ENCODE measurements around the gene POPDC3. TPM values are rescaled to one million over a fixed set of nuclear protein-coding genes. Genes with fewer than 3 reads are reported as not detected.
A peak's percentile ranks its signal among the peaks of the same experiment; 100 is the strongest.

The POPDC3 gene
- total RNA-seq, 4 donors from 2014 or later = 0.35 to 0.79 TPM; not detected in 2

DNA sequence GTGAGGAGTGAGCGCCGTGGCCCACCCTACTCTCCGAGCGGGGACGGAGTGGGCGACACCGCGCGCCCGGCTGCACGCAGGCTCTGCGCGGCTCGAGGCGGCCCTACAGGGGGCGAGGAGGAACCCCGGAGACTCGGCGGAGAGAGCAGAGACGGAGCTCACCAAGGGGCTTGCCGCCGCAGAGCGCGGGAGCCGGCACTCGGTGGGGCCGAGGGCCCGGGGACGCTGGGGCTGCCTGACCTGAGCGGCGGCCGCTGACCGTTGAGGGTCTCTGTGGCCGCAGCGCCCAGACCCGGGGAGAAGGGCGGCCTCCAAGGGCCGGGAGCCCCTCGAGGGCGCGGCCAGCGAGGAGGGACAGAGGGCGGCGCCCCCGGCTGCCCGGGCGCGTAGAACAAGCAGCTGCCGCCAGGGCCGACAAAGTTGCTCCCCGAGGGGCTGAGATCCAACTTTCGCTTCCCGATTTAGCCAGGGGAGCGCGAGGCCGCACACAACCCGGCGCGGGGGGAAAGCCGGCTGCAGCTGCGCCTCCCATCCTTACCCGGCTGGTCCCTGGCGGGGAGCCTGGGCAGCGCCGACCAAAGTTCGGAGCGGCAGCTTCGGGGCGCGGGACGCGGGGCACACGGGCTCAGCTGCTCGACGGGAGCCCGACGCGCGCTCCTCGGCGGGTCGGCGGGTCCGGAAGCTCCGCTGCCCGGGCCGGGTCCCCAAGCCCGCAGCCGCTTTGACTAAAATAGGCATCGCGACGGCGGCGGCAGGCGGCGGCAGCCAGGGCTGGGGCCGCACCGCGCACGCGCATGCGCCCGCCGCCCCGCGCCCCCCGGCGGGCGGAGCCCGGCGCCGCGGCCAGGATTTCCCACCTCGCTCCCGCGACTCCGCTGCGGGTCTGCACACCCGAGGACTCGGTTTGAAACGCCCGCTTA lies 43.1 kb downstream of the POPDC3 start:
- Histone ChIP-seq H3K27me3 (no peaks in the 10 kb centered on the region), H3K4me3 (peak overlapping the region; percentile 56 to 73), H3K9me3 (no peaks in the 10 kb centered on the region), H3K36me3 (no peaks in the 10 kb centered on the region), H3K27ac (peak overlapping the region; percentile 76 to 87), H3K4me1 (no peaks in the 10 kb centered on the region)
- TF ChIP-seq, protein P1, sequence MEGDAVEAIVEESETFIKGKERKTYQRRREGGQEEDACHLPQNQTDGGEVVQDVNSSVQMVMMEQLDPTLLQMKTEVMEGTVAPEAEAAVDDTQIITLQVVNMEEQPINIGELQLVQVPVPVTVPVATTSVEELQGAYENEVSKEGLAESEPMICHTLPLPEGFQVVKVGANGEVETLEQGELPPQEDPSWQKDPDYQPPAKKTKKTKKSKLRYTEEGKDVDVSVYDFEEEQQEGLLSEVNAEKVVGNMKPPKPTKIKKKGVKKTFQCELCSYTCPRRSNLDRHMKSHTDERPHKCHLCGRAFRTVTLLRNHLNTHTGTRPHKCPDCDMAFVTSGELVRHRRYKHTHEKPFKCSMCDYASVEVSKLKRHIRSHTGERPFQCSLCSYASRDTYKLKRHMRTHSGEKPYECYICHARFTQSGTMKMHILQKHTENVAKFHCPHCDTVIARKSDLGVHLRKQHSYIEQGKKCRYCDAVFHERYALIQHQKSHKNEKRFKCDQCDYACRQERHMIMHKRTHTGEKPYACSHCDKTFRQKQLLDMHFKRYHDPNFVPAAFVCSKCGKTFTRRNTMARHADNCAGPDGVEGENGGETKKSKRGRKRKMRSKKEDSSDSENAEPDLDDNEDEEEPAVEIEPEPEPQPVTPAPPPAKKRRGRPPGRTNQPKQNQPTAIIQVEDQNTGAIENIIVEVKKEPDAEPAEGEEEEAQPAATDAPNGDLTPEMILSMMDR (IDR thresholded peaks at IDR 0.05) = peak in 2 of 4 experiments; percentile 12 to 21
- peak in 1 of 2 donors; percentile 11 for TF ChIP-seq POLR2A (IDR thresholded peaks at IDR 0.05)
- intact Hi-C loops (cut with DNase I; ENCODE audit: low total_unique reads) = no loop called here
- DNase-seq = peak; percentile 43 to 59

DNA sequence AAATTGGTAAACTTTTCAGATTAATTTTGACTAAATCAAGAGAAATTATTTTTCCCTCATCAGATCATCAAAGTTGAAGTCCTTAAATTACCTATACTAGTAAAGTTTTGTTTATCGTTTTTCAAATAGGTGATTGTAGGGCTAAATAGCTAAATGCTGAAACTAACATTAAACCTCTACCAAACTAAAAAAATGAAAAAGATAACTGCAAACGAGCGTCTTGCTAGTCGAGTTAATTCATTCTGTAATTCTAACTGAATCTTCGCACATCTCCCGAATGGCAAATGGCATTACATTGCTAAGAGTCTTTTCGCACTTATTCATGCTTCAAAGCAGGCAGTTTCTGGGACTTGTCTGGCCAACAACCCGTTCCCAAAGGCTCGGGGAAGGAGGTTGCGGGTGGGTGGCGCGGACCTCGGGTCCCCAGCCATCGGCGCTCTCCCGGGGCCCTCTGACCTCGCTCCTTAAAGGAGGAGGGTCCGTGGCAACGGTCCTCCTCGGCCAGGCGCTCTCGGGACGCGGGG lies 43.8 kb downstream of the POPDC3 start:
- DNase-seq = no peak
- no peaks in the 10 kb centered on the region for H3K36me3 ChIP-seq
- peak overlapping the region; percentile 56 to 73 for H3K4me3 ChIP-seq
- peak overlapping the region; percentile 76 to 87 for H3K27ac ChIP-seq
- intact Hi-C loops (cut with DNase I; ENCODE audit: low total_unique reads) = no loop called here
- TF ChIP-seq, protein P1 (IDR thresholded peaks at IDR 0.05) = no peak
- no peak for TF ChIP-seq POLR2A (IDR thresholded peaks at IDR 0.05)
- H3K27me3 ChIP-seq = no peaks in the 10 kb centered on the region
- no peaks in the 10 kb centered on the region for H3K4me1 ChIP-seq
- H3K9me3 ChIP-seq = no peaks in the 10 kb centered on the region

DNA sequence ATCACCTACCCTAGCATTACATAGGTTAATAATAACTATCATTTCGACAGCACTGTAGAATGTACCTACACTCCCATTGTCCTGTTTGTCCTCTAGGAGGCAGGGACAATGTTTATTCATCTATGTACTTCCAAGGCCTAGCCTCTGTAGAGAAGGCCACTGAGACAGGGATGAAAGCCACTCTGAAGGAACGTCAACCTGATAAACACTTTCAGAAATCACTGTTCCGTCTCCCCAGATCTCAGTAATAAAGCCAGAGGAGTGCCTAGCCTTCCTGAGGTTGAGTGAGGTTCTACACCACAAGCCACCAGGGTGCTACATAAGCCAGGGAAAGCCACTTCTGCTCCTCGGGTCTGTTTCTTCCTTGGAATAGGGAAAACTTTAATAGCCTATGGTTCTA lies 44.8 kb downstream of the POPDC3 start:
- Histone ChIP-seq H3K4me3 (no peak overlapping the region), H3K27me3 (no peaks in the 10 kb centered on the region), H3K9me3 (no peaks in the 10 kb centered on the region), H3K36me3 (no peaks in the 10 kb centered on the region), H3K27ac (no peak overlapping the region), H3K4me1 (no peaks in the 10 kb centered on the region)
- intact Hi-C loops (cut with DNase I; ENCODE audit: low total_unique reads) = no loop called here
- TF ChIP-seq, protein P1 (IDR thresholded peaks at IDR 0.05) = no peak
- TF ChIP-seq POLR2A (IDR thresholded peaks at IDR 0.05) = no peak
- no peak for DNase-seq

DNA sequence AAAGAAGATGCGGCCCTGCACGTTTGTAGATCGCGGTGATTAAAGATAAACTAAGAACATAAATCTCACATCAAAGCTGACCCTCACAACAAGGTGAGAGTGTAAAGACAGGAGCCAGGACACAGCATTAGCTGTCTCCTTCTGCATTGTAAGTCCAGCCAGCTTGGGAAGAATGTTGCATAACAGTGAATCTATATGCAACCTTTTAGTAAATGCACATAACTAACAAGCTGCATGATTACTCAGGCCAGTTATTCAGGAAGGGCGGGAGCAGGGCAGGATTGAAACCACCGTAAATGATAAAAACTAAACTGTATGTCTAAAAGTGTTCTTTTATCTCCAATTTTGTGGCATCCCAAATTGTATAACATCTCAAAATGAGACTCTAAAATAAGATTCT lies 57.1 kb downstream of the POPDC3 start:
- Histone ChIP-seq H3K36me3 (no peaks in the 10 kb centered on the region), H3K9me3 (no peaks in the 10 kb centered on the region), H3K27me3 (no peaks in the 10 kb centered on the region), H3K27ac (no peak overlapping the region), H3K4me1 (no peaks in the 10 kb centered on the region), H3K4me3 (no peak overlapping the region)
- TF ChIP-seq, protein P1 (IDR thresholded peaks at IDR 0.05) = no peak
- no peak for TF ChIP-seq POLR2A (IDR thresholded peaks at IDR 0.05)
- no peak for DNase-seq
- intact Hi-C loops (cut with DNase I; ENCODE audit: low total_unique reads) = no loop called here

DNA sequence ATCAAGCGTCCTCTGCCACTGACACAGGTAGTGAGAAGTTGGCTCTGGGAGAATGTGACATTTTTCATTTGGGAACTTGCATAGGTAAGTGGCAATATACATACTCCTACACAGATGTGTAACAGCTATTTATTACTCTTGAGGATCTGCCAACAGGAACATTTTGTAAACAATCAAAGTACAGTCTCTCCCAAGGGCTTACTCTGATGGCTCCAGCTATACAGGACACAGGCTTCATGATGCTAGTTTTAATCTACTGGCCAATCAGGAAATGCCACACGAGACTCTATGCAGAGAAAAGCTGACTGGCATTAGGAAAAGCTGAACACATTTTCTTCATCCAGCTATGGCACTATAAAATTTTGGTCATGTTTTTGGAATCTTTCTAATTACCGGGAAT lies 57.8 kb downstream of the POPDC3 start:
- intact Hi-C loops (cut with DNase I; ENCODE audit: low total_unique reads) = no loop called here
- Histone ChIP-seq H3K9me3 (no peaks in the 10 kb centered on the region), H3K4me3 (no peak overlapping the region), H3K36me3 (no peaks in the 10 kb centered on the region), H3K4me1 (no peaks in the 10 kb centered on the region), H3K27ac (no peak overlapping the region), H3K27me3 (no peaks in the 10 kb centered on the region)
- TF ChIP-seq, protein P1 (IDR thresholded peaks at IDR 0.05) = no peak
- TF ChIP-seq POLR2A (IDR thresholded peaks at IDR 0.05) = no peak
- no peak for DNase-seq
